NCI-H128 (cell line): Measurements from ENCODE around the gene CCSER1.

Source experiments
- DNase-seq: peaks from one replicate; lab custom pipeline; 2025; ENCODE audit not compliant: unreplicated experiment; lab: John Stamatoyannopoulos, UW

Gene CCSER1

DNA sequence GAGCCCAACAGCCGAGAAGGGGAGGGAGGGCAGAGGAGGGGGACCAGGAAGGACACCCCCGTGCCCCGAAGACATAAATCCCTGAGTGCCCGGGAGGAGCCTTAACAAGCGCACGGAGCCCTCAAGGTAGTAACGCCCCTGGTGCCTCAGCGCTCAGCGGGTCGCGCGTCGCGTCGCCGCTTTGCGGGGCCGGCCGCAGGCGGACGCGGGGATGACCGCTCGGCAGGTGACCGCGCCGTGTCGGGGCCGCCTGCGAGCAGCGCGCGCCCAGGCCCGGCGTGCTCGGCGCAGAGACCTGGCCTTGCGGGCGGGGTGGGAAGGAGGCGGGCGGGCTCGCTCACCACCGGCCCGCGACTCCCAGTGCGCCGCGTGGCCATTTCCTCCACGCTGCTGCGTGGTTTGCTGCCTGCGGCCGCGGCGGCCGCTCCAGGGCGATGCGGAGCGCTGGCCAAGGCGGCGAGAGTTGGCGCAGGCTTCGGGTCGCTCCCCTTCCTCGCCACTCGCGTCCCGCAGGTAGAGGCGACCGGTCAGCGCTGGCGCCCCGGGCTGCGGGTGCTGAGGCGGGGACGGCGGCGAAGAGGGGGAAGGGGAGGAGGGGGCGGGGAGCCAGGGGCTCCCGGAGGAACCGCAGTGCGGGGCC lies 632 bp downstream of the CCSER1 start:
- DNase-seq, result no peak

DNA sequence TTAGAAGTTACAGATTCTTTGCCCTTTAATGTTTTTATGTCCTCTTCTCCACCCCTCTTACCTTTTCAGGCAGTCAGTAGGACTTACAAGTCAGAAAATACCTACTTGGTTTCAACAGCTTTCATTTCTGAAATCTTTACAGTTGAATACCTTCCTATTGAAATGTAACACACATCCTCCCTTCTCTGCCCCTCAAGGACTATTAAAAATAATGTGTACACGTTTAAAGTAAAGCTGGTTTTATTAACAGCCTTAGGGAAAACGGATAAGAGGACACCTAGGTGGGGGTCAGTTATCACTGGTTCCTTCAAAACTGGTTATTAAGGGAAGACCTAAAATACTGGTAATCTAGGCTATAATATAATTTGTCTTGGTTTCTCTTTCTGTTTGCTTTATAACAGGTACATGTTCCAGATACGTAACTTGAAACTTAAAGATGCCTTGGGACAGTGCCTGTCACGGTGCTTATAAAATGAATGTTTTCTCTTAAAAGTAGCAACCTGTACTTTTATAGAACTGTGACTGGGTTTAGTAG lies 1.8 kb downstream of the CCSER1 start:
- DNase-seq, result no peak

DNA sequence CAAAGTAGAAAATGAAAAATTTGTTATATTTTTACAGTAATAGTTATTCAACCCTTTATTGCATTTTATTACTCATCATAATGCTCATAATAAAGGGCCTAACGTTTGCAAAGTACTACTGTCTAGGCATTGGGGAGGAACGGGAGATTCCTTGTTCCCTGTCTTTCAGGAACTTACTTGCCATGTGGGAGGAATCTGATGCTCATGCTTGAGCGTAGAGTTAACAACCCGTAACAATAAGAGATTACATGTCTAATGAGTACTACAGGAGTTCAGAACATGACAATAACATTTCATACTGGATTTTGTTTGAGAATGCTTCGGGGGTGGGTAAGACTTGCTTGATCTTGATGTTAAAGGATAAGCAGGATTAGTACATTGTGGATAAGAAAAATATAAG lies 2.9 kb downstream of the CCSER1 start:
- DNase-seq, result no peak

DNA sequence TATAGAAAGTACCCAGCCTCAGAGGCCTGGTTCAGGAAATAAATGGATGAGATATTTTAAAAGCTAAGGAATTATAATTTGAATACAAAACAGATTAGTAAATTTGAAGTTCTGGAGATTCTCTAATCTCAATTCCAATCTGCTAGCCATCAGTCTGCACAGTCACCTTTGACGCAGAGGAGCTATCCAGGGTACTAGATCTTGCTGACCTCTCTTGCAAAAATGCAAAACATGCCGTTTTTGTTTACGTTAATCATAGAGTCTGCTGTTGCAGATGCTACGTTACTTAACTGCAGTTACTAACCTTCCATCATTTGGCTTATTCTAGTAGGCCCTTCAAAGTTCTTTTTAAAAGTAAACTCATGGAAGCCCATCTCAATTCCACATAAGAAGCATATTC lies 10.4 kb downstream of the CCSER1 start:
- DNase-seq, result no peak

DNA sequence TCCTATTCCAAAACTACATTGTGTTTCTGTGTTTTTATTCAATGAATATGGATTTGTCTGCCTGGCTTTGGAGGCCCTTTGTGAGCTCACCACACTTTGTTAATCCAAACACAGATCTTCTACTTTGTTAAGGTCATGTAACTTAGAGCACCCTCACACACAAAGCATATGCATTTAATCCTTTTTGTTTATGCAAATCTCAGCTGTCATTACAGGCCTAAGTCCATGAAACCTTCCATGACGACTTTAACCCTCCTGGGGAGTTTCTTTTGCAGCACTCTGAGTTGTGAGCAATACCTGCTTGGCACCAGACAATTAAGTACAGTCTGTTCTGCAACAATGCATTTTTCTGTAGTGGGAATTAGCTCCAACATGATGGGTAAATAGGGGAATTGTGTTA lies 14.9 kb downstream of the CCSER1 start:
- no peak for DNase-seq

DNA sequence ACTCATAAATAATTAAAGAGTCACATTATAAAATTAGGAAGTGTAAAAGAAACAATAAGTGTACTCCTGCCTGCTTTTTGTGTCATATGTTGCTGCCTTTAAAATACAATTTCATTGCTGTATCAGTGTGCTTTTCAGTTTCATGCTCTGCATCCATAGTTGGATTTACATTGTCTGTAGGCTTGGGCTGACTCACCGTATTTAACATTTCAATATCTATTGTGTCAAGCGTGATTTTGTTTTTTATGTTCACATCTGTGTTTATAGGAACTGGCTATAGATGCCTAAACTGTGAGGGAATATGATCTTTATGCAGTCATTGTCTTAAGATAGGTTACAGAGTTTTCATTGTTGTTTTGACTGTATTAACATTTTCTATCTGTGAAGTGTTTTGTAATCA lies 18.1 kb downstream of the CCSER1 start:
- DNase-seq, result no peak

DNA sequence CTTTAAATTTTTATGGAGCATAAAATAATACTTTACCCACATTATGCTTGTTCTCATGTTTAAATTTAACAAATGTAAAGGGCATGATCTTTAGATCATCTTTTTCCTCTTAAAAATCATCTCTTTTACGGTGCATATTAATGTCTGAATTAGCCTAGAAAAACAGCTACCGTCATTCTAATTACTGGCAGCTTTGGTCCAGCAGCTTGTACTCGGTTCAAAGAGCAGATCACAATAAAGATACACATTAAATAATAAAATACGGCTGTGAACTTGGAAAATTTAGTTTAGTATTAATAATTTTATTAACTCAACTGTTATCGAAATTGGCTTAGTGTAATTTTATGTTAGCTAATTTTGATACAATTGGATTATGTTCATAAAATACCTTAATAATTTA lies 19.1 kb downstream of the CCSER1 start:
- no peak for DNase-seq

DNA sequence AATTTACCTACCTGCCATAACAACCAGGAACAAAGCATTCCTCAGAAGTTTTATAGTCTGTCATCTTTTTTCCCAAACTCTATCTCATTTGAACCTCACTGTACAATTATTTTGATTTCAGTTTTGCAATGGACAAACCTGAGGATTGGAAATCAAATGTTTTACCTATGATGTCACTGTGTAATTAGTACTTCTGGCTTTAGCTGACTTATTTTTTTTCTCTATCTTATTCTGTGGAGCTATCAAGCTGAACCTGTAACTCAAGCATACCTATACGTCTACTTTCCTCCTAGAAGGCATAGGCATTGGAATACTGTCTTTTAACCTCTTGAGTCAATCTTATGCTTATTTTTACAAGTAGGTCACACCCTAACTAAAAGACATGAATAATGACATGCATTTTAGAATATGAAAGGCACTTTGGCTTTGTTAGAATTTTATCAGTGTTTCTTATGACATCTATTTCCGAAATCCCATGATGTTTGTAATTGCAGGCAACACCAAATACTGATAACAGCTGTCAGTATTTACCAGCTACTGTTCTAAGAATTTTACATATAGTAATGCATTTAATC lies 21.5 kb downstream of the CCSER1 start:
- DNase-seq, result no peak

DNA sequence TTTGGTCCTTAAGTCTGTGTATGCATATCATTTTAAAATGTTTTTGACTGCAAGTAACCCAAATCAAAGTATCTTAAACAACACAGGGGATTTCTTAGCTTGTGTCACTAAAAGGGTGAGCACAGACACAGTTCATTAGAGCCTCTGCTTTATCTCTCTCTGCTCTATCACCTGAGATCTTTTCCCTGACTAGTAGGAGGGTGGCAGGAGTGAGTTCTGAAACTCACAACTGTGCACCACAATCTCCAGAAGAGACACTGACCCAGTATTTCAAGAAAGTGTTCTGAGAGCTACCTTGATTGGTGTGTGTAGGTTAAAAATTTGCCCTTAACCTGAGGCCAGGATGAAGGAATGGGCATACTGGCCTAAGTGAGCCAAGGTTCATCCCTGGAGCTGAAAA lies 24.8 kb downstream of the CCSER1 start:
- no peak for DNase-seq

DNA sequence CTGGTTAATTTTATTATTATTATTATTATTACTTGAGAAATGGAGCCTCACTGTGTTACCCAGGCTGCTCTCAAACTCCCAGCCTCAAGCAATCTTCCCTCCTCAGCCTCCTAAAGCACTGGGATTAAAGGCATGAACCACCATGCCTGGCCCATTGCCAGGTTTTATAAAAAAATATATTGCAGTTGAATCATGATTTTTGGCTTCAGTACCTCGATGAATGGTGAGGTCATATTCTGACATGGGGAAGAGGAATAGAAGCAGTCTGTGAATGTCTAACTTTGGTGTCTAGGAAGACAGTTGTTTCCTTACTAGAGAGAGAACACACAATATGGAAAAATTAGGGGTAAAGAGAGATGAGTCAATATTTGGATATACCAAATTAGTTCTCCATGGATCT lies 32.0 kb downstream of the CCSER1 start:
- no peak for DNase-seq

DNA sequence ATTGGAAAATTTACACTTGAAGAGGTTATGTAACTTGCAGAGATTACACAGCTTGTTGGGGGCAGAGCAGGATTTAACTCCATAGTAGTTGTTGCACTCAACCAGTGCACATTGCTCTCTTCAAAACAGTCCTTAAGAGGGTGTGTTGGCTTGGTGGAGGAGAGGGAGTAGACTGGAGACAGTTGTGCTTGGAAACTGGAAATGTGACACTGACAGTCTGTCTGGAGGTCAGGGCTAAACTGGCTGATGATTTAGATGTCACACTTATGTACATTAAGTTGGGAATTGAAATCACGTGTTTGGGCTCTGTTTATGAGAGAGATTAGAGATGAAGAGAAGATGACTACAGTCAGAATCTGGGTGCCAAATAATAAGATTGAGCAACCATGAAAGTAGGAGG lies 32.9 kb downstream of the CCSER1 start:
- DNase-seq, result no peak

DNA sequence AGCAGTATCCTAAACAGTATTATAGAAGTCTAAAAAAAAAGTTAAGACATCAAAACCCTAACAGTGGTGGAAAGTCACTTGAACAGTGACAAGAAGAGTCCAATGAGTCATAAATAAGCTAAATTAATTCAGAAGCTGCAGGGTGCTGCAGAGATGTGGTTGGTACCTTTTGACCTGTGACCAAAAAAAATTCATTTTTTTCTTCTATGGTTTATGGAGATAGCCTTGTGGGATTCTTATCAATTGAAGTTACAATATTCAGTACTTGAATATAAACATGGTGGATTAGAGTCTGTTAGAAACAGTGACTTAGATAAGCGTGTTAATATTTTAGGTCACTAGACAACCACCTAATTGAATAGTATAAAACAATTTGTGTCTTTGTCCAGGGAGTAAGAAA lies 35.4 kb downstream of the CCSER1 start:
- no peak for DNase-seq

DNA sequence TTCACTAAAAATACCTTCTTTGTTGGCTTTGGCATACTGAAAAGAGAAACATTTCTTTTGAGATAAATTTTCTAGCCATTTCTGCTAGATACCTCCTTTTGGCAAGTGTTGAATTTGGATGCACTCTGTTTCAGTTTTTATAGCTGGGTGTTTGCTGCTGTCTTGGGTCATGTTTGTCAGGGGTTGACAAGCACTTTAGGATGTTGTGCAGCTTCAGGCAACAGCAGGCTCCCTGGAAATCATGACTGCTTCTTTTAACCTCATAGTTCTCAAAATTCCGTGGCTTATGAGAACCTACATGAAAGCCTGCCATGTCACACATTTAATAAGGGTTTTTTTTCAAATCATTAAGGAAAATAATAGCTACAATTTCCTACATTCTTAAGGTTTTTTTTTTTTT lies 36.7 kb downstream of the CCSER1 start:
- DNase-seq, result no peak

DNA sequence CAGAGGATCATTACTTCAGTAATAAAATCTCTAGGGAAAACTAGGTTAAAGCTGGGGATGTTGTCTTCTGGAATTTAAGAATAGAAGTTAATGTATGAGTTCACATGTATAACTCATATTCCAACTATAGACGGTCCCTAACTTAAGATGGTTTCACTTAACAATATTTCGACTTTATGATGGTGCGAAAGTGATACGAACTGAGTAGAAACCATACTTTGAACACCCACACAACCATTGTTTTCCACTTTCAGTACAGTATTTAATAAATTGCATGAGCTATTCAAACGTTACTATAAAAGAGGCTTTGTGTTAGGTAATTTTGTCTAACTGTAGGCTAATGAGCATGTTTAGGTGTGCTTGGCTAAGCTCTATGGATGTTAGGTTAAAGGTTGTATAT lies 38.7 kb downstream of the CCSER1 start:
- DNase-seq, result no peak

DNA sequence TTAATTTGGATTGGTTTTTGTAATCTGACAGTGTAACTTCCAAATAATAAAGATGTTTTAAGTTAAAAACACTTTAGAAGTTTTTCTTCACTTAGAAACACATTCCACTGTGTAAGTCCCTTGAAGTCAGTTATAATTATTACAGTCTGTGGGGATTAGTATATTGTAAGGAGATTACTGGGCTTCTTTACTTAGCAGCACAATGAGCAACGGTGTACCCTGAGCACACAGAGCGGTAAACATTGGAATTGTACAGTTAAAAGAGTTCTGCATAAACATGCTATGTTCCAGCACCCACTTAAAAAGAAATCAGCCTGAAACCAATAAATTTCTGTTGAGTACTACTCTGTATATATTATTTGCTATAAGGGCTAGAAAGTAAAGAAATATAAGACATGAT lies 44.3 kb downstream of the CCSER1 start:
- no peak for DNase-seq

DNA sequence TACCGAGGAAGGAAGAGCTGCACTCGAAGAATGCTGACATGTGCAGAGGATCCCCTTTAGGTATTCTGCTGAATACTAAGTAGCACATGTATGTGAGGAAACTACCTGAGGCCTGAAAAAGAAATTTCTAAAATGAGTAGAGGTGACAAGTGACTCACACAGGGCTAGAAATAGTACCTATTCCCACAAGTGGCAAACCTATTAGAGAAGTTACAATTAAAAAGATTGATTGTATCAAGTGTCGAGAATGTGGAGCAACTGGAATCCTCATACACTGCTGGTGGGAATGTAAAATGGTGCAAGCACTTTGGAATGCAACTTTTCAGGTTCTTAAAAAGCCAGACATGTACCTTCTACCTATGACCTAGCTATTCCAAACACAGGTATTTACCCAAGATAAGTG lies 47.4 kb downstream of the CCSER1 start:
- DNase-seq, result no peak

DNA sequence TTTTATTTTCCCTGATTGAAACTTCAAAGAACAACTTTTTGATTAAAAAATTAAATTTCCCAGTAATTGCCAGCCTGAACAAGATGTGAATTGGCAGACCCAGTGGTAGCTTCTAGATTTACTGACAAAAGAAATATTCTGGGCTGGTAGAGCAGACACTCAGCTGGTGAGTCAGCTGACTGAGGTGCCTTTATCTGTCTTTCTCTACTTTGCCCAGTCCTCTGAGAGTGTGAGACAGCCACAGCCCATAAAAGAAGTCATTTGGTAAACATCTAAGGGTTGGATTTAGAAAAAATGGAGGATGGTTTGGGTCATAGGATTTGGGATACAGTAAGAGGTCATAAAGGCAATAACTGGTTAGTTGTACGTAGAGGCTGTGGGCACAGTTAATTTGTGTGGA lies 54.5 kb downstream of the CCSER1 start:
- DNase-seq, result no peak

DNA sequence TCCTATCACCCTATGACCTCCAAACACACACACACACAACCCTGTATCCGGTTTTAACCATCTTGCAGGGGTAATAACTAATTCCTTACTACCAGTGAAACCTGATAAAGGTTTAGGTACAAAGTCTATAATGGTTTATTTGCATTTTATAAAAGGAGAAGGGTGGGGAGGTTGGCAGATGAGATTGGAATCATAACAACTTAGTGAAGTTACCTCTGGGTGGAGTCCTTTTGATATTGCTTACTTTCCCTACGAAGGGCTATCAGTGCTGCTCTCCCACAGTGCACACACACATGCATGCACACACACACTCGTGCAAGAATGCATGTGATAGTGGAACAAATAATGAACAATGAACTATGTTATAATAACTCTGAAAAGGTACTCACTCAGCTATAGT lies 56.1 kb downstream of the CCSER1 start:
- no peak for DNase-seq

DNA sequence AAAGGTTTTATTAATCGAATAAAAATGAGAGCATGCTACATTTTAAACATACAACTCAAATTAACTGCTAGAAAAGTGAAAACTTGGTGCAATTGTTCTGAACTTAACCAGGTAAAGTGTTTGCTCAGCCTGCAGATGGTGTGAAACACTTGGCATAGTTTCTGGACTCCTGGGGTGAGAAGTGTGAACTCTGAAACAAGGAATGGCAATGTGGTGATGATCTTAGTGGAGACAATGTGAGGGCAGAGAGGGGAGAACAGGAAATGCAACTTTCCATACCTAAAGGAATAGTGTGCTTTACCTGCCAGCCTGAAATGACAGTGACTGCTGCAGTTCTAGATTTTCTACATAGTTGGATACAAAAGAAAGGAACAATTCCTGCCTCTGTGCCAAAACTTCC lies 57.4 kb downstream of the CCSER1 start:
- no peak for DNase-seq

DNA sequence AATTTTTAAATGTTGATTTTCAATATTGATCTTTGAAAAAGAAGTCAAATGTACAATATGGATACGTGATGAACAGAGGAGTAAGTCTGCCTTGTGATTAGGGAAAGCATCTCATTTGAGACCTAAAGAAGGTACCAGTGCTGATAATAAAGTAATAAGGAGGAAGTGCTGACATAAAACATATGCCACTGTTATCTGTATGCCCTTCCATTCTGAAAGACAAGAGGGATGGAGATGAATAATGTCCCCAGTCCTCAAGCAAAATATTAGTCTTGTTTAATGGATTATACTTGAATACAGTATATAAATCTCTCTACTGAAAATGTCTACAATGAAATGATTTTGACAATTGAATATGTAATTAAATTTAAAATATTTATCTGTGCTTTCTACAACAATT lies 58.2 kb downstream of the CCSER1 start:
- DNase-seq, result no peak

DNA sequence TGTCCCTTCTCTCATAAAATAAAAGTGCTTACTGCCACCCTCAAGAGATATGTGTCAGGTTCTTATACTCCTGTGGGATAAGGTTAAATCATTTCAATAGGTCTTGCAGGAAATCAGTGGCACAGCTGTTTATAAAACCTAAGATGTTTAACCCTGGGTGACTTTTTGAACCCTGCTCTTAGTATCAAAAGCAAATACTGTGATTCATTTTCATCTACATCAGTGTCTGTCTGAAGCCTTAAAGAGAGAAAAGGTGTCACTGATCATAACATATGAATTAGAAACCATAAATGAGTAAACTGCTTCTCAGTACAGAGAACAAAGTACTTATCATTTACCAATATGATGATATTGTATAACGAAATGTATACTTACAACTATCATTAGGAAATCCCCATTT lies 59.0 kb downstream of the CCSER1 start:
- DNase-seq, result no peak

DNA sequence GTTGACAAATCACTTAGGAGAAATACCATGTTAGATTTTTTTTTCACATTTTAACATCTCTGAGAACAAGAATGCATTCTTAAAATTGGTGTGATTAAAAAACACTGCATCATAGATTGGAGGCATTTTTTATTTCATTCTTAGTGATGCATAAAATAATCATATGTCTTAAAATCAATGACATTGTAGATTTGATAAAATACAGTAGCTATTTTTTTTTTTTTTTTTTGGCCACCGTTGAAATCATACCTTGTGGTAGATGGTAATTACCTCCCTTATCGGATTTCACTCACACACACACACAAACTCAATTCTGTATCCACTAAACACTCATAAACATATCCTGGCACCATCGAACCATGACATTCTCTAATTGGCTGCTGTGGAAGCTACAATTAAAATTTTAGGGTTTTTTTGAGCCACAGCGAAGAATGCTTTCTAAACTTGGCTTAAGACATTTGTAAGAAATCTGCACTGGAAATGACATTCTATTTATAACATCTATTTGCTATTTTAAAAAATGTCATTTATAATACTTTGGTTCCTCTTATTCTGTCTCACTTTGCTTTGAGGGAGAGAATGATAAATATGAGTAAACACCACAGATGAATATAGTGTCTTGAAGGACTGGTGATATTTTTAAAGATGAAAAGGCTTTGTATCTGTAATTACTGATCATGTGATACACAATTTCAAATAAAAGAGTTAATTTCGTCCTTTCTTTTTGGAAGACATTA lies 60.1 kb downstream of the CCSER1 start:
- no peak for DNase-seq
